HEK293 (cell line): ENCODE data around the gene WDR1.

ENCODE experiments used
- CTCF ChIP-seq: fragments of 450-650 bp; formaldehyde crosslinking; IDR thresholded peaks from 2 replicates; pipeline ENCODE4 v1.5.1; 2016; ENCODE audit warnings: missing biosample characterization, missing genetic modification characterization
- HOXC10 ChIP-seq: sonication (generic); formaldehyde crosslinking; IDR thresholded peaks from 2 replicates; pipeline ENCODE4 v1.8.1; 2023; ENCODE audit warnings: mild to moderate bottlenecking, missing genetic modification reagents
- KLF16 ChIP-seq: fragments of 450-650 bp; formaldehyde crosslinking; IDR thresholded peaks from 2 replicates; pipeline ENCODE4 v1.5.1; 2017; ENCODE audit warnings: missing biosample characterization, missing genetic modification characterization
- ZNF416 ChIP-seq: fragments of 450-650 bp; formaldehyde crosslinking; IDR thresholded peaks from 2 replicates; pipeline ENCODE4 v1.5.1; 2016; ENCODE audit warnings: missing biosample characterization, missing genetic modification characterization
- ZNF623 ChIP-seq: fragments of 450-650 bp; formaldehyde crosslinking; IDR thresholded peaks from 2 replicates; pipeline ENCODE4 v1.5.1; 2016; ENCODE audit warnings: missing biosample characterization, missing genetic modification characterization
- ZNF624 ChIP-seq: fragments of 450-650 bp; formaldehyde crosslinking; IDR thresholded peaks from 2 replicates; pipeline ENCODE4 v1.5.1; 2017; ENCODE audit warnings: missing biosample characterization, missing genetic modification characterization
- ZNF664 ChIP-seq: fragments of 450-650 bp; formaldehyde crosslinking; IDR thresholded peaks from 2 replicates; pipeline ENCODE4 v1.5.1; 2016; ENCODE audit warnings: missing biosample characterization, missing genetic modification characterization
- ZNF830 ChIP-seq: fragments of 450-650 bp; IDR thresholded peaks from 2 replicates; pipeline ENCODE4 v1.5.0; 2018; ENCODE audit warnings: missing biosample characterization, missing genetic modification characterization, low read depth, mild to moderate bottlenecking, moderate library complexity

GRCh38 chr4:10129196-10130177, 12.9 kb upstream of the WDR1 start:
- TF ChIP-seq CTCF (no peak), ZNF624 (no peak), ZNF416 (tag by site-specific recombination) (no peak), ZNF664 (tag by site-specific recombination) (no peak), ZNF623 (tag by site-specific recombination) (no peak), ZNF830 (tag by site-specific recombination) (no peak), HOXC10 (CRISPR knock-in tag) (no peak), KLF16 (tag by site-specific recombination) (no peak)
